ENCODE measurements around the gene STARD9. TPM values are rescaled to one million over a fixed set of nuclear protein-coding genes. Genes with fewer than 3 reads are reported as not detected.

Gene STARD9
- total and polyA plus RNA-seq, 2 experiments from 2014 or later: 1.8 to 6.2 TPM

DNA sequence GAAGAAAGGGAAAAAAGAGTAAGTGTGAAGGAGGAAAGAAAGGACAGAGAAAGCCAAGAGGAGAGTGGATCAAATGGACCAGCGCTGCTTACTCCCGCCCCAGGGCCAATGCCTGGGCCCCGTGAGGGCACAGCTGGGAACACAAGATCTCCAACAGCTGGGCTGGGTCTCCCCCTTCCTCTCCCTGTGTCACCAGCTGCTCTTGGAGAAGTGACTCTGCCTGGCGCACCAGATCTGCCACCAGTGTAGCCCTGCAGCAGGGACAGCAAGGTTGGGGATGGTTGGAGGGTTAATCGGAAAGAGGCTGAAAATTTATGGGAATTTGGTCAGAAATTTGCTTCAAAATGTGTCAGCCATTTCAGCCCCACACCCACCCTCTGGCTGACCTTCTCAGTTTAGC is 153.2 kb downstream of the STARD9 start:
- H3K27me3 ChIP-seq (ENCODE audit: insufficient read depth): no peaks in the 10 kb centered on the region
- H3K4me2 ChIP-seq: no peak overlapping the region
- H3K9me3 Mint-ChIP-seq: no peaks in the 10 kb centered on the region
- no peak overlapping the region for H3K4me3 Mint-ChIP-seq
- peak overlapping the region; percentile 45; the same call in 1 of the 2 replicates for H3K27ac ChIP-seq (ENCODE audit: low read depth)
- H3K9me2 ChIP-seq (ENCODE audit: insufficient read depth): no peaks in the 10 kb centered on the region
- H3K36me3 Mint-ChIP-seq (ENCODE audit: low read depth): peaks cover 63% of the 10 kb centered on the region
- H3K4me3 ChIP-seq: no peak overlapping the region
- H3K4me1 Mint-ChIP-seq: peaks cover 24% of the 10 kb centered on the region
- no peak overlapping the region; the same call in 1 of the 2 replicates for H3K27ac Mint-ChIP-seq
- H4K20me1 ChIP-seq (replicated peaks; ENCODE audit: insufficient read depth): no peaks in the 10 kb centered on the region; the same call in none of the 2 replicates
- H3K27me3 Mint-ChIP-seq (ENCODE audit: insufficient read depth, low read depth, poor library complexity): peaks cover 5% of the 10 kb centered on the region
- peaks cover 26% of the 10 kb centered on the region for H3K36me3 ChIP-seq (ENCODE audit: insufficient read depth)
- DNase-seq (ENCODE audit: low spot score) (no peak), ATAC-seq (peak; percentile 28)
- TF ChIP-seq EZH2phosphoT487 (IDR thresholded peaks at IDR 0.05; ENCODE audit: unreplicated experiment) (no peak), ZNF114 (CRISPR knock-in tag; IDR thresholded peaks at IDR 0.05) (no peak), ETS1 (IDR thresholded peaks at IDR 0.05) (no peak), ZNF462 (CRISPR knock-in tag; IDR thresholded peaks at IDR 0.05) (no peak), NANOG (IDR thresholded peaks at IDR 0.05; ENCODE audit: borderline replicate concordance) (no peak), CREB1 (CRISPR knock-in tag; IDR thresholded peaks at IDR 0.05; ENCODE audit: low read depth) (no peak), STAT1 (IDR thresholded peaks at IDR 0.05; ENCODE audit: unreplicated experiment) (no peak), POLR2AphosphoS5 (IDR thresholded peaks at IDR 0.05; ENCODE audit: low read depth) (no peak), EZH2 (IDR thresholded peaks at IDR 0.05; ENCODE audit: low read depth, unreplicated experiment) (no peak), ZNF331 (CRISPR knock-in tag; IDR thresholded peaks at IDR 0.05; ENCODE audit: low read depth) (no peak), JUNB (IDR thresholded peaks at IDR 0.05; ENCODE audit: unreplicated experiment) (no peak), REST (IDR thresholded peaks at IDR 0.05; ENCODE audit: unreplicated experiment) (no peak)
- TF ChIP-seq, protein P1, sequence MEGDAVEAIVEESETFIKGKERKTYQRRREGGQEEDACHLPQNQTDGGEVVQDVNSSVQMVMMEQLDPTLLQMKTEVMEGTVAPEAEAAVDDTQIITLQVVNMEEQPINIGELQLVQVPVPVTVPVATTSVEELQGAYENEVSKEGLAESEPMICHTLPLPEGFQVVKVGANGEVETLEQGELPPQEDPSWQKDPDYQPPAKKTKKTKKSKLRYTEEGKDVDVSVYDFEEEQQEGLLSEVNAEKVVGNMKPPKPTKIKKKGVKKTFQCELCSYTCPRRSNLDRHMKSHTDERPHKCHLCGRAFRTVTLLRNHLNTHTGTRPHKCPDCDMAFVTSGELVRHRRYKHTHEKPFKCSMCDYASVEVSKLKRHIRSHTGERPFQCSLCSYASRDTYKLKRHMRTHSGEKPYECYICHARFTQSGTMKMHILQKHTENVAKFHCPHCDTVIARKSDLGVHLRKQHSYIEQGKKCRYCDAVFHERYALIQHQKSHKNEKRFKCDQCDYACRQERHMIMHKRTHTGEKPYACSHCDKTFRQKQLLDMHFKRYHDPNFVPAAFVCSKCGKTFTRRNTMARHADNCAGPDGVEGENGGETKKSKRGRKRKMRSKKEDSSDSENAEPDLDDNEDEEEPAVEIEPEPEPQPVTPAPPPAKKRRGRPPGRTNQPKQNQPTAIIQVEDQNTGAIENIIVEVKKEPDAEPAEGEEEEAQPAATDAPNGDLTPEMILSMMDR (conservative IDR thresholded peaks at IDR 0.05; ENCODE audit: low read depth in 2 of 2): no peak
- H3K4me1 ChIP-seq (ENCODE audit: insufficient read depth): no peaks in the 10 kb centered on the region; the same call in 1 of the 2 replicates
- H2AFZ ChIP-seq: no peak overlapping the region
- H3F3A ChIP-seq (replicated peaks; ENCODE audit: low read depth): 0 out of 2 replicates have a peak, but pooled peaks cover 4% of the 10 kb centered on the region
- H3K79me2 ChIP-seq (replicated peaks; ENCODE audit: insufficient read depth): no peaks in the 10 kb centered on the region

Measured in GM23338 (cell line).